ENCODE measurements around the gene PRKD1.
"Not testable (repeated sequence)": the region's sequence is repeated elsewhere in the genome, so short reads cannot be mapped to it uniquely, and the experiment has no call there.

The PRKD1 gene

GRCh38 chr14:29858299-29858698 lies 69.3 kb downstream of the PRKD1 start:
- H3K4me2 ChIP-seq (ENCODE audit: insufficient read depth, low read length): no peak overlapping the region

GRCh38 chr14:29857551-29857950 lies 70.1 kb downstream of the PRKD1 start:
- no peak for TF ChIP-seq CTCF (IDR thresholded peaks at IDR 0.05; ENCODE audit: borderline replicate concordance, extremely low read depth, low read length, poor library complexity, severe bottlenecking)
- no peak for TF ChIP-seq EZH2 (IDR thresholded peaks at IDR 0.05; ENCODE audit: borderline replicate concordance, low read depth, low read length, severe bottlenecking)
- H3K9ac ChIP-seq (ENCODE audit: low read depth, low read length): no peak overlapping the region
- no peaks in the 10 kb centered on the region for H3K79me2 ChIP-seq (ENCODE audit: insufficient read depth, low read length)
- H3K36me3 ChIP-seq (ENCODE audit: insufficient read depth, low read length): no peaks in the 10 kb centered on the region
- DNase-seq (no peak), ATAC-seq (ENCODE audit: insufficient read depth, low read depth) (no peak)
- no peak overlapping the region for H2AFZ ChIP-seq (ENCODE audit: low read depth, low read length)
- no peak overlapping the region for H3K4me2 ChIP-seq (ENCODE audit: insufficient read depth, low read length)
- H3K9me3 ChIP-seq (ENCODE audit: insufficient read depth, low read length, severe bottlenecking): peaks cover 3% of the 10 kb centered on the region
- H3K27me3 ChIP-seq (ENCODE audit: insufficient read depth, low read length, poor library complexity): no peaks in the 10 kb centered on the region
- no peak overlapping the region for H3K4me3 ChIP-seq (ENCODE audit: low read depth in 1 of 2, low read length in 2 of 2)
- no peaks in the 10 kb centered on the region for H4K20me1 ChIP-seq (ENCODE audit: insufficient read depth, low read length)
- no peak overlapping the region for H3K27ac ChIP-seq (ENCODE audit: low read length)
- H3K4me1 ChIP-seq (ENCODE audit: insufficient read depth, low read length): no peaks in the 10 kb centered on the region

More at GRCh38 chr14:29858299-29858698, 69.3 kb downstream of the PRKD1 start:
- Histone ChIP-seq H3K79me2 (ENCODE audit: insufficient read depth, low read length) (no peaks in the 10 kb centered on the region), H3K27ac (ENCODE audit: low read length) (no peak overlapping the region), H3K4me3 (ENCODE audit: low read depth in 1 of 2, low read length in 2 of 2) (no peak overlapping the region), H3K9ac (ENCODE audit: low read depth, low read length) (no peak overlapping the region), H3K27me3 (ENCODE audit: insufficient read depth, low read length, poor library complexity) (no peaks in the 10 kb centered on the region), H2AFZ (ENCODE audit: low read depth, low read length) (no peak overlapping the region), H4K20me1 (ENCODE audit: insufficient read depth, low read length) (no peaks in the 10 kb centered on the region), H3K4me1 (ENCODE audit: insufficient read depth, low read length) (no peaks in the 10 kb centered on the region), H3K9me3 (ENCODE audit: insufficient read depth, low read length, severe bottlenecking) (peaks cover 3% of the 10 kb centered on the region), H3K36me3 (ENCODE audit: insufficient read depth, low read length) (no peaks in the 10 kb centered on the region)
- no peak for ATAC-seq (ENCODE audit: insufficient read depth, low read depth)
- no peak for TF ChIP-seq EZH2 (IDR thresholded peaks at IDR 0.05; ENCODE audit: borderline replicate concordance, low read depth, low read length, severe bottlenecking)
- TF ChIP-seq CTCF (IDR thresholded peaks at IDR 0.05; ENCODE audit: borderline replicate concordance, extremely low read depth, low read length, poor library complexity, severe bottlenecking): no peak
- no peak for DNase-seq

- no peak overlapping the region for H3K27ac ChIP-seq (ENCODE audit: low read length)
- H3K4me2 ChIP-seq (ENCODE audit: insufficient read depth, low read length): no peak overlapping the region
- no peaks in the 10 kb centered on the region for H3K79me2 ChIP-seq (ENCODE audit: insufficient read depth, low read length)
- no peak overlapping the region for H2AFZ ChIP-seq (ENCODE audit: low read depth, low read length)
- no peaks in the 10 kb centered on the region for H3K4me1 ChIP-seq (ENCODE audit: insufficient read depth, low read length)
- ATAC-seq (ENCODE audit: insufficient read depth, low read depth) (no peak), DNase-seq (no peak)
- no peak overlapping the region for H3K9ac ChIP-seq (ENCODE audit: low read depth, low read length)
- no peaks in the 10 kb centered on the region for H4K20me1 ChIP-seq (ENCODE audit: insufficient read depth, low read length)
- TF ChIP-seq EZH2 (IDR thresholded peaks at IDR 0.05; ENCODE audit: borderline replicate concordance, low read depth, low read length, severe bottlenecking): no peak
- TF ChIP-seq CTCF (IDR thresholded peaks at IDR 0.05; ENCODE audit: borderline replicate concordance, extremely low read depth, low read length, poor library complexity, severe bottlenecking): no peak
- H3K36me3 ChIP-seq (ENCODE audit: insufficient read depth, low read length): no peaks in the 10 kb centered on the region
- no peak overlapping the region for H3K4me3 ChIP-seq (ENCODE audit: low read depth in 1 of 2, low read length in 2 of 2)
- no peaks in the 10 kb centered on the region for H3K27me3 ChIP-seq (ENCODE audit: insufficient read depth, low read length, poor library complexity)
- peaks cover 3% of the 10 kb centered on the region for H3K9me3 ChIP-seq (ENCODE audit: insufficient read depth, low read length, severe bottlenecking)
Observed at GRCh38 chr14:29856516-29856915, 71.1 kb downstream of the PRKD1 start.

- not testable (repeated sequence) for H2AFZ ChIP-seq (ENCODE audit: low read depth, low read length); H3K27me3 ChIP-seq (ENCODE audit: insufficient read depth, low read length, poor library complexity); DNase-seq; H3K27ac ChIP-seq (ENCODE audit: low read length); H3K36me3 ChIP-seq (ENCODE audit: insufficient read depth, low read length); H4K20me1 ChIP-seq (ENCODE audit: insufficient read depth, low read length); H3K79me2 ChIP-seq (ENCODE audit: insufficient read depth, low read length); H3K4me2 ChIP-seq (ENCODE audit: insufficient read depth, low read length); H3K9ac ChIP-seq (ENCODE audit: low read depth, low read length); H3K4me1 ChIP-seq (ENCODE audit: insufficient read depth, low read length); ATAC-seq (ENCODE audit: insufficient read depth, low read depth); H3K9me3 ChIP-seq (ENCODE audit: insufficient read depth, low read length, severe bottlenecking); H3K4me3 ChIP-seq (ENCODE audit: low read depth in 1 of 2, low read length in 2 of 2)
Observed at GRCh38 chr14:29853691-29854090, 74.0 kb downstream of the PRKD1 start.

All from DND-41 (cell line).